HepG2 (cell line): ENCODE results near the gene PNP. TPM values are rescaled to one million over a fixed set of nuclear protein-coding genes. Genes with fewer than 3 reads are reported as not detected.

Source experiments
- CC2D1A ChIP-seq: sonication (generic); formaldehyde crosslinking; IDR thresholded peaks from 2 replicates; pipeline ENCODE4 v1.8.1; 2023; ENCODE audit warnings: mild to moderate bottlenecking, missing genetic modification reagents
- CCDC6 ChIP-seq: sonication (generic); formaldehyde crosslinking; IDR thresholded peaks from 2 replicates; pipeline ENCODE4 v1.8.1; 2022; ENCODE audit warnings: mild to moderate bottlenecking, missing genetic modification reagents, moderate library complexity
- CEBPB ChIP-seq: IDR thresholded peaks from 2 replicates; pipeline ENCODE4 v1.6.1; 2011; ENCODE audit warnings: low read depth, low read length, improper control_type of control experiment, borderline replicate concordance
- CTCF ChIP-seq: sonication (generic); formaldehyde crosslinking; IDR thresholded peaks from 2 replicates; pipeline ENCODE4 v1.5.0; 2020; ENCODE audit warnings: mild to moderate bottlenecking, missing genetic modification reagents, moderate library complexity
- ELF3 ChIP-seq: IDR thresholded peaks from 2 replicates; pipeline ENCODE4 v1.6.1; 2016; ENCODE audit warnings: missing genetic modification reagents, missing compliant biosample characterization
- EP300 ChIP-seq, 3 experiments: sonication (generic) in 1 of 3; formaldehyde crosslinking in 1 of 3; IDR thresholded peaks; 2 replicates each; pipeline versions ENCODE4 v1.5.1 to v1.6.1; 2011 to 2020; ENCODE audit warnings: low read depth in 2 of 3, low read length in 2 of 3, borderline replicate concordance in 1 of 3, improper control_type of control experiment in 1 of 3, mild to moderate bottlenecking in 1 of 3, missing genetic modification reagents in 1 of 3, moderate library complexity in 1 of 3
- FOXK1 ChIP-seq: sonication (generic); formaldehyde crosslinking; IDR thresholded peaks from 2 replicates; pipeline ENCODE4 v1.4.0; 2020; ENCODE audit warnings: low read depth, missing genetic modification reagents, borderline replicate concordance
- GPN1 ChIP-seq: sonication (generic); formaldehyde crosslinking; IDR thresholded peaks from 2 replicates; pipeline ENCODE4 v1.5.1; 2020; ENCODE audit warnings: missing genetic modification reagents, borderline replicate concordance
- GTF2F1 ChIP-seq: fragments of 150-350 bp; IDR thresholded peaks from 2 replicates; pipeline ENCODE4 v1.6.1; 2014; ENCODE audit warnings: low read length
- HMGA1 ChIP-seq: sonication (generic); formaldehyde crosslinking; conservative IDR thresholded peaks from 2 replicates; pipeline ENCODE4 v1.4.0; 2020; ENCODE audit warnings: missing genetic modification reagents
- MBD4 ChIP-seq: IDR thresholded peaks from 2 replicates; pipeline ENCODE4 v1.6.1; 2012; ENCODE audit warnings: low read length, inconsistent platforms, borderline replicate concordance
- NFIB ChIP-seq: sonication (generic); formaldehyde crosslinking; IDR thresholded peaks from 2 replicates; pipeline ENCODE4 v1.9.0; 2021; ENCODE audit warnings: missing genetic modification reagents, mild to moderate bottlenecking, borderline replicate concordance
- NR1H2 ChIP-seq: sonication (generic); formaldehyde crosslinking; IDR thresholded peaks from 2 replicates; pipeline ENCODE4 v1.8.1; 2022; ENCODE audit warnings: low read depth, missing genetic modification reagents, borderline replicate concordance
- PRPF4 ChIP-seq: fragments of 200-400 bp; formaldehyde crosslinking; IDR thresholded peaks from 2 replicates; pipeline ENCODE4 v1.6.1; 2016; ENCODE audit warnings: low read length, low read depth; ENCODE audit not compliant: poor library complexity, severe bottlenecking
- SIX1 ChIP-seq: sonication (generic); formaldehyde crosslinking; IDR thresholded peaks from 2 replicates; pipeline ENCODE4 v1.4.0; 2020; ENCODE audit warnings: missing genetic modification reagents, borderline replicate concordance
- SOX13 ChIP-seq, 3 experiments: fragments of 450-650 bp in 1 of 3; sonication (generic) in 1 of 3; formaldehyde crosslinking in 1 of 3; IDR thresholded peaks in 2 of 3; conservative IDR thresholded peaks in 1 of 3; 2 replicates each; pipeline versions ENCODE4 v1.5.0 to v1.6.1; 2016 to 2020; ENCODE audit warnings: antibody characterized with exemption in 1 of 3, mild to moderate bottlenecking in 1 of 3, missing compliant biosample characterization in 1 of 3, missing genetic modification reagents in 1 of 3, moderate library complexity in 1 of 3
- TCF7L2 ChIP-seq: IDR thresholded peaks from 2 replicates; pipeline ENCODE4 v1.6.1; 2011; ENCODE audit warnings: mild to moderate bottlenecking, low read depth, low read length, moderate library complexity
- TFDP1 ChIP-seq: IDR thresholded peaks from 2 replicates; pipeline ENCODE4 v1.6.1; 2016; ENCODE audit warnings: missing compliant biosample characterization, missing genetic modification reagents, borderline replicate concordance
- ZKSCAN5 ChIP-seq: sonication (generic); formaldehyde crosslinking; IDR thresholded peaks from 2 replicates; pipeline ENCODE4 v1.5.1; 2020; ENCODE audit warnings: mild to moderate bottlenecking, missing genetic modification reagents
- ZNF160 ChIP-seq: sonication (generic); formaldehyde crosslinking; IDR thresholded peaks from 2 replicates; pipeline ENCODE4 v1.8.0; 2022; ENCODE audit warnings: mild to moderate bottlenecking, inconsistent platforms, missing genetic modification reagents
- ZNF18 ChIP-seq: sonication (generic); formaldehyde crosslinking; IDR thresholded peaks from 2 replicates; pipeline ENCODE4 v1.8.0; 2022; ENCODE audit warnings: mild to moderate bottlenecking, missing genetic modification reagents; ENCODE audit not compliant: insufficient replicate concordance
- ZNF205 ChIP-seq: IDR thresholded peaks from 2 replicates; pipeline ENCODE4 v1.6.1; 2018; ENCODE audit warnings: missing biosample characterization, missing genetic modification reagents
- ZNF30 ChIP-seq: sonication (generic); formaldehyde crosslinking; IDR thresholded peaks from 2 replicates; pipeline ENCODE4 v1.5.0; 2020; ENCODE audit warnings: mild to moderate bottlenecking, missing genetic modification reagents
- ZNF331 ChIP-seq: sonication (generic); formaldehyde crosslinking; IDR thresholded peaks from 2 replicates; pipeline ENCODE4 v1.4.0; 2020; ENCODE audit warnings: missing genetic modification reagents
- ZNF432 ChIP-seq: sonication (generic); formaldehyde crosslinking; IDR thresholded peaks from 2 replicates; pipeline ENCODE4 v1.5.0; 2020; ENCODE audit warnings: missing genetic modification reagents, mild to moderate bottlenecking, borderline replicate concordance
- polyA plus RNA-seq, 8 experiments: library from polyadenylated mRNA; depleted of rRNA in 3 of 8; stranded (reverse) in 7 of 8; unstranded in 1 of 8; fragments of >200 nt; fragmentation: Illumina TruSeq in 4 of 8; extraction: Trizol in 4 of 8; gene quantifications; 2 replicates each; pipeline versions ENCODE4 v1.2.1 to v1.2.3, GENCODE V29; 2011 to 2016; ENCODE audit warnings: low read depth in 4 of 8, missing spikeins in 1 of 8, mixed read lengths in 1 of 8; ENCODE audit not compliant: insufficient read depth in 1 of 8
- total RNA-seq, 5 experiments: library from RNA; depleted of rRNA; stranded (reverse); fragments of >200 nt; fragmentation: Illumina TruSeq; extraction: Trizol; gene quantifications; 2 replicates each; pipeline ENCODE4 v1.2.3, GENCODE V29; 2016; ENCODE audit warnings: low read depth in 1 of 5

PNP gene
- total and polyA plus RNA-seq, 2 of the 13 experiments (the other 11 are each of a cell fraction or from before 2014, with no cell fraction given): 45.4 to 74.8 TPM

- 0 out of 2 replicates have a peak, but pooled peaks have one; percentile 6 for TF ChIP-seq CTCF (CRISPR knock-in tag)
- no peak for TF ChIP-seq ZNF432
- no peak for TF ChIP-seq ZNF160 (CRISPR knock-in tag)
- no peak for TF ChIP-seq SOX13 (IDR thresholded peaks at IDR 0.05)
- 0 out of 4 replicates have a peak, but pooled peaks of 1 of the 2 experiments have one; percentile 27 for TF ChIP-seq SOX13 (CRISPR knock-in tag; conservative IDR thresholded peaks at IDR 0.05 in 1 of 2, IDR thresholded peaks at IDR 0.05 in 1 of 2)
- peak; percentile 69 for TF ChIP-seq ZNF18 (CRISPR knock-in tag)
- 0 out of 2 replicates have a peak, but pooled peaks have one; percentile 9 for TF ChIP-seq FOXK1
- TF ChIP-seq SIX1 (CRISPR knock-in tag): no peak
- no peak for TF ChIP-seq CC2D1A (CRISPR knock-in tag)
- no peak for TF ChIP-seq NFIB (CRISPR knock-in tag)
- TF ChIP-seq NR1H2: peak; percentile 31; the same call in 1 of the 2 replicates
- TF ChIP-seq ZKSCAN5 (CRISPR knock-in tag): peak; percentile 79; the same call in 1 of the 2 replicates
- TF ChIP-seq ZNF331 (CRISPR knock-in tag): peak; percentile 60
- TF ChIP-seq TCF7L2: no peak
- no peak for TF ChIP-seq MBD4
- TF ChIP-seq EP300 (IDR thresholded peaks at IDR 0.05; ENCODE audit: low read depth in 2 of 2, low read length in 2 of 2): peak in 1 of 2 experiments; percentile 35; a peak in 1 of 4 replicates
- TF ChIP-seq EP300 (CRISPR knock-in tag; IDR thresholded peaks at IDR 0.05; ENCODE audit: borderline replicate concordance): no peak
- TF ChIP-seq ELF3 (CRISPR knock-in tag): peak; percentile 52; the same call in 1 of the 2 replicates
- TF ChIP-seq CEBPB: peak; percentile 97
- 0 out of 2 replicates have a peak, but pooled peaks have one; percentile 29 for TF ChIP-seq CCDC6 (CRISPR knock-in tag)
- 0 out of 2 replicates have a peak, but pooled peaks have one; percentile 31 for TF ChIP-seq ZNF30 (CRISPR knock-in tag)
- TF ChIP-seq TFDP1 (CRISPR knock-in tag): peak; percentile 77; the same call in 1 of the 2 replicates
- no peak for TF ChIP-seq HMGA1 (CRISPR knock-in tag)
- 0 out of 2 replicates have a peak, but pooled peaks have one; percentile 45 for TF ChIP-seq ZNF205
- no peak for TF ChIP-seq GPN1 (CRISPR knock-in tag)
- no peak for TF ChIP-seq GTF2F1
- TF ChIP-seq PRPF4: no peak
These were observed 840 bp downstream of the PNP start (continued) for GRCh38 chr14:20469890-20470602.
